COLO668 (cell line): Measurements from ENCODE around the gene ALKBH8.
"Not testable (repeated sequence)": the region's sequence is repeated elsewhere in the genome, so short reads cannot be mapped to it uniquely, and the experiment has no call there.

Experiments used
- DNase-seq: peaks from one replicate; lab custom pipeline; 2025; ENCODE audit not compliant: unreplicated experiment; lab: John Stamatoyannopoulos, UW

Gene ALKBH8

DNA sequence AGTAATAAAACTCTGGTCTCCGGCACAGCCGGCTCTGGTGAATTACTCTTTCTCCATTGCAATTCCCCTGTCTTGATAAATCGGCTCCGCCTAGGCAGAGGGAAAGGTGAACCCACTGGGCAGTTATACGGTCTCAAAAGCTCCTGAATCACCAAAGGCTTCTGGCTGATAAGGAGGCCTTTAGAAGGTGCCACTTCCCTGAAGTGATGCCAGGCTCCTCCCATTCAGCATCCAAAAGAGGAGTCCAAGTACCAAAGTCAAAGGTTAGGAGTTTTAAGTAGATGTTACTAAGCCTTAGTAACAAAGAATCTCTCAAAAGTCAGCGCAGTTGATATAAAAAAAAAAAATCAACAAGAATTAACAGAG, 11.8 kb upstream of the ALKBH8 start:
- DNase-seq = no peak

- peak; percentile 17 for DNase-seq
Measured at GRCh38 chr11:107576497-107577345, 11.2 kb upstream of the ALKBH8 start.

DNA sequence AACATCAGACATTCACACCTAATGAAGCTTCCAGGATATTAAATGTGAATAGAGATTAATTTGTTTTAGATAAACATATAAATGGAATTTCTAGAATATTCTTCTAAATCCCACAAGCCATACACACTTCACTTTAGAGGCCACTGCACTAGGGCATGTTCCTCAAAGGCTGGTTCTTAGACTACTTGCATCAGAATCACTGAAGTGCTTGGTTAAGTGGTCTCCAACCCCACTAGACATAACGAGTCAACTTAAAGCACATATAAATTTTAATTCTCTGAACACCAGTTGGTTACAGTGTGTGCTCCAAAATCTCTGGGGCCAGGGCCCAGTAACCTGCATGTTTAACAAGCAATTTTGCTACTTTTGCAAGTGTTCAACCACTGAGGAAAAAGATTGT, 7.9 kb upstream of the ALKBH8 start:
- no peak for DNase-seq

DNA sequence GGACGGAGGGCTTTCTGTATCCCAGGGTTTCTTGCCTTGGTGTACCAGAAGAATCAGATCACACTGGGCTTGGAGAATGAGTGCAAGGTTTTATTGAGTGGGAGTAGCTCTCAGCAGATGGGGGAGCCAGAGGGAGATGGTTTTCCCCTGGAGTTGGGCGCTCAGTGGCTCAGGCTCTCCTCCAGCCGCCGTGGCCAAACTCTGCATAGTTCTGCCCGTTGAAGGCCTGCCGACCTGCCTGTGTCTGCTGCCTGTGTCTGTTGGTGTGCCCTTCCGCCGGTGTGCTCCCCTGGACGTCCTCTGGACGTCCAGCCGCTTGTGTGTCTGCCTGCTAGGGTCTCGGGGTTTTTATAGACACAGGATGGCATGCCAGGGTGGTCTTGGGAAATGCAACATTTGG, 4.5 kb upstream of the ALKBH8 start:
- DNase-seq = no peak

GRCh38 chr11:107567739-107568335, 2.3 kb upstream of the ALKBH8 start:
- DNase-seq = no peak

DNA sequence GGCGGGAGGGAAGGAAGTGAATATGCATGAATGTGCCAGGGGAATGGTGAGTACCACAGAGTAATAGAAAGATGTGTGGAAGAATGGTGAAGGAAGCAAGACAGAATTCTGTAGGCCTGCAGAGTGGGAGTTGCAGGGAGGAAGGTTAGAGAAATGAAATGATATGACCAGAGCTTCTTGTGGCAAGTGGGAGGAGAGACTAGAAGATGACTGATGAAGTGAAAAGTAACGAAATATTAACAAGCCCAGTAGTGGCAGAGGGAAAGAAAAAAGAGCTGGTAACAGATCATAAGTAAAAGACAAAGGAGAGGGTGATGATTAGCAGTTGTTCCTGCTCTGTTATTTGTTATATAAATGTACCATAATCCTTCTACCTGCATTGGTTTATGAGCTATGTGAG, 1.0 kb upstream of the ALKBH8 start:
- no peak for DNase-seq

DNA sequence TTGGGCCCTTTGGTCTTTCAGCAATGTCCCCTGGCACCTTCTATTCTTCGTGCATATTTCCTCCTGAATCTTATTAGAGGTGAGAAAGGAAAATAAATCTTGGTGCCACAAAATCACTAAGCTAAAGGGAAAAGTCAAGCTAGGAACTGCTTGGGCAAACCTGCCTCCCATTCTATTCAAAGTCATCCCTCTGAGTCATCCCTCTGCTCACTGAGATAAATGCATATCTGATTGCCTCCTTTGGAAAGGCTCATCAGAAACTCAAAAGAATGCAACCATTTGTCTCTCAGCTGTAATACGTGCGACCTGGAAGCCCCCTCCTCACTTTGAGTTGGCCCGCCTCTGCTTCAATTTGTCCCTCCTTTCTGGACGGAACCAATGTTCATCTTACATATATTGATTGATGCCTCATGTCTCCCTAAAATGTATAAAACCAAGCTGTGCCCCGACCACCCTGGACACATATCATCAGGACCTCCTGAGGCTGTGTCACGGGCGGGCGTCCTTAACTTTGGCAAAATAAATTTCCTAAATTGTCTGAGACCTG, 493 bp upstream of the ALKBH8 start:
- DNase-seq = not testable (repeated sequence)

GRCh38 chr11:107564877-107565218, 687 bp downstream of the ALKBH8 start:
- no peak for DNase-seq

DNA sequence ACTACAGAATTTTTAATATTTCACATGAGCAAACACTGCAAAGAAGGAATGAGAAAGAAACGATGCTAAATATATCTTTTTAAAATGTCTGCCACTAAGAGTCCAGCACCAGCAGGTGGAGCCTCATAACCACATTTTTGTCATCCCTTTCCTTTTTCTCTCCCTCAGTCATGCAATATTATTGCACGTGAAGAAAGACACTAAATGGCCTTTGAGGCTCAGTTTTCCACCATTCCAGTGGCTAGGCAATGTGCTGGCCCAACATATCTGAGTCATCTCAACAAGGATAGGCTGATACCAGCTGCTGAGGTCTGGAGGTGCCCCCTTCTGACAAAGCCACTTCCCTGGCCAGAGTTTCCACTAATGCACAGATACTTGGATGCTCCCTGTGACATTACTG, 1.8 kb downstream of the ALKBH8 start:
- peak; percentile 20 for DNase-seq

- DNase-seq = no peak
Measured at GRCh38 chr11:107562647-107563208, 2.8 kb downstream of the ALKBH8 start.

- DNase-seq = no peak
Measured at GRCh38 chr11:107561688-107562087, 3.8 kb downstream of the ALKBH8 start.

- no peak for DNase-seq
Measured at GRCh38 chr11:107550304-107550703, 15.2 kb downstream of the ALKBH8 start.

DNA sequence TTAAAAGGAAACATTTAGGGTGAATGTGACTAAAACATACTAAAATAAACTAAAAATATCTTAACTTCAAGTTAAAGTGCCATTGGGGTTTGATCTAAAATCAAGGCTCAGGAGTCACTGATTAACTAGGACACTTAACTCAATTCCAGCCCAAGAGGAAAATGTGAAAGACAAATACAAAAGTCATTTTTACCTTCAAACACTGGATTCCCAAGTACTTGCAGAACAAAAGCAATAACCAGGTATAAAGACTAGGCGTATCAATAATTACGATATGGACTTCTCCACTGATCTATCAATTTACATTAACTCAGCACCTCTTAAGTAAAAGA, 15.6 kb downstream of the ALKBH8 start:
- no peak for DNase-seq

DNA sequence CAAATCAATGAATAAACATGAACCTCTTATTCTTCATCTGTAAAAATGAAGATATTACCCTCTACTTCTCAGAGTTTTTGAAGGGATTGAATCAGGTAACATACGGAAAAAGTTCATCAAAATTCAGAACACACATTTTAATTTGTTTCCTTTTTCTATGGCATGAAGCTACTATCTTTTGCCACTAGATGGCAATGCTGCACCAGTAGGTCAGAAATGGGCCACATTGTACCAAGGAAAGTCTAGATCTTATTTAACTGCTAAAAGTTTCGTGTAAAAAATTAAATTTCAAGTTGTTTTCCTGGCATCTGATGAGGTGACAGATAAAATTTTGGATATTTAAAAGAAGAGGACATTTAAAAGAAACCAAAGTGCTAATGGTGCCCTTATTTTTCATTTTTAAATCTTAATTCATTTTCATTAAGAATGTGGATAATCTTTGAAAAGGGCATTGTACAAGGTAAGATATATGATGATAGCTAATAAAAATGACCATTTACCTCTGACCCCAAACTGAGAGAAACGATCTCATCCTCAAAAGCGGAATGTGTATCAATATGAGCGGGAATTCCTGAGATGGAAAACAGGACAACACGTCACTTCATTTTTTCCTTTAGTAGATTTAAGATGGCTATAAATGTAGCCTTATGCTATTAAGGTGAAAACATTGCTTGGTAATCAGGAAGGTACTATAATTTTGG, 16.1 kb downstream of the ALKBH8 start:
- DNase-seq = peak; percentile 7

GRCh38 chr11:107547961-107548360, 17.6 kb downstream of the ALKBH8 start:
- no peak for DNase-seq

GRCh38 chr11:107545101-107545514, 20.4 kb downstream of the ALKBH8 start:
- no peak for DNase-seq

GRCh38 chr11:107538821-107539220, 26.7 kb downstream of the ALKBH8 start:
- no peak for DNase-seq

- DNase-seq = no peak
Measured at GRCh38 chr11:107538239-107538638, 27.3 kb downstream of the ALKBH8 start.

GRCh38 chr11:107537155-107537554, 28.4 kb downstream of the ALKBH8 start:
- DNase-seq = not testable (repeated sequence)

- no peak for DNase-seq
Measured at GRCh38 chr11:107526197-107526596, 39.3 kb downstream of the ALKBH8 start.

DNA sequence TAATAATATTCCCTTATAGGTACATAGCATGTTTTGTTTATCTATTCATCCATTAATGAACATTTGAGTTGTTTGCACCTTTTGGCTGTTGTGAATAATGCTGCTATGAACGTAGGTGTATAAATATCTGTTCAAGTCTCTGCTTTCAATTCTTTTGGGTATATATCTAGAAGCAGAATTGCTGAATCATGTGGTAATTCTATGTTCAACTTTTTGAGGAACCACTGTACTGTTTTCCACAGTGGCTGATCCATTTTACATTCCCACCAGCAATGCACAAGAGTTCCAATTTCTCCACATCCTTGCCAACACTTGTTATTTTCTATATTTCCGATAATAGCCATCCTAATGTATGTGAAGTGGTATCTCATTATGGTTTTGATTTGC, 56.7 kb downstream of the ALKBH8 start:
- no peak for DNase-seq
